HepG2 (cell line): Measurements from ENCODE around the gene KLHL7. TPM values are rescaled to one million over a fixed set of nuclear protein-coding genes. Genes with fewer than 3 reads are reported as not detected.

Experiments
- ATAC-seq: fragments of 200-7000 bp; cut with Tn5 transposase; 3 replicates; pipeline ENCODE4 v1.9.1; 2020; ENCODE audit warnings: mild to moderate bottlenecking, moderate library complexity
- BruUV-seq: library from RNA; stranded (reverse); fragments of 400-500 nt; replicated peaks from 2 replicates; lab custom pipeline; 2021; lab: Mats Ljungman, UMichigan
- CTCF ChIA-PET: fragments of 300-600 bp; formaldehyde crosslinking; extraction: SDS; loops from one replicate; lab custom pipeline; 2021; ENCODE audit warnings: low total read pairs, inconsistent platforms, low intra/inter-chr PET ratio; lab: Yijun Ruan, JAX
- POLR2A ChIA-PET: fragments of 350-600 bp; sonication (Branson Sonifier 250); formaldehyde crosslinking; loops from one replicate; lab custom pipeline; 2020; ENCODE audit warnings: antibody characterized with exemption, inconsistent platforms; lab: Yijun Ruan, JAX
- DNase-seq: peaks from one replicate; pipeline ENCODE4 v3.0.0-alpha.2; 2015; ENCODE audit warnings: low spot score
- FAIRE-seq: peaks from 3 replicates; lab custom pipeline; 2011; peaks lifted over from hg19 to GRCh38; lab: Jason Lieb, UNC
- H2AFZ ChIP-seq: one replicate; pipeline ENCODE4 v1.6.1; 2011; ENCODE audit warnings: low read length, inconsistent platforms
- H3K27ac ChIP-seq: fragments of 300-600 bp; 3 replicates; pipeline ENCODE4 v1.8.0; 2011; ENCODE audit warnings: mixed run types, mild to moderate bottlenecking, mixed read lengths, low read length, inconsistent platforms; ENCODE audit not compliant: insufficient read depth; ENCODE audit errors: extremely low read length
- H3K27me3 ChIP-seq, 2 experiments: fragments of 200-600 bp in 1 of 2; 2 replicates in 1 of 2; 3 replicates in 1 of 2; pipeline versions ENCODE4 v1.6.0 to v1.8.0; 2011; ENCODE audit warnings: low read length in 2 of 2, mild to moderate bottlenecking in 2 of 2, moderate library complexity in 2 of 2, inconsistent platforms in 1 of 2; ENCODE audit not compliant: insufficient read depth in 2 of 2, control insufficient read depth in 1 of 2
- H3K36me3 ChIP-seq, 2 experiments: fragments of 200-600 bp in 1 of 2; replicated peaks in 1 of 2; 2 replicates in 1 of 2; 3 replicates in 1 of 2; pipeline versions ENCODE4 v1.5.1 to v1.8.0; 2011; ENCODE audit warnings: low read length in 2 of 2, inconsistent platforms in 1 of 2; ENCODE audit not compliant: insufficient read depth in 2 of 2, control insufficient read depth in 1 of 2
- H3K4me1 ChIP-seq: 2 replicates; pipeline ENCODE4 v1.5.1; 2012; ENCODE audit warnings: low read length, inconsistent platforms; ENCODE audit not compliant: insufficient read depth
- H3K4me2 ChIP-seq: 2 replicates; pipeline ENCODE4 v1.6.0; 2011; ENCODE audit warnings: low read depth, low read length, inconsistent platforms
- H3K4me3 ChIP-seq, 3 experiments: fragments of 200-600 bp in 1 of 3; sonication (generic), shearing (Covaris generic) in 1 of 3; replicated peaks in 1 of 3; 2 replicates each; pipeline ENCODE4 v1.5.1; 2011 to 2016; ENCODE audit warnings: low read length in 3 of 3, inconsistent platforms in 2 of 3, low read depth in 2 of 3, mild to moderate bottlenecking in 2 of 3, control low read depth in 1 of 3, mixed read lengths in 1 of 3; ENCODE audit not compliant: insufficient read depth in 1 of 3
- H3K79me2 ChIP-seq: one replicate; pipeline ENCODE4 v1.6.1; 2011; ENCODE audit warnings: low read length, inconsistent platforms; ENCODE audit not compliant: insufficient read depth
- H3K9ac ChIP-seq: 2 replicates; pipeline ENCODE4 v1.6.0; 2011; ENCODE audit warnings: mild to moderate bottlenecking, low read depth, low read length, inconsistent platforms; ENCODE audit not compliant: insufficient read depth
- H3K9me3 ChIP-seq: 2 replicates; pipeline ENCODE4 v1.5.1; 2012; ENCODE audit warnings: mild to moderate bottlenecking, low read length
- H4K20me1 ChIP-seq: 2 replicates; pipeline ENCODE4 v1.6.0; 2011; ENCODE audit warnings: inconsistent platforms, mild to moderate bottlenecking, low read length, moderate library complexity; ENCODE audit not compliant: insufficient read depth
- ARID2 ChIP-seq: sonication (generic); formaldehyde crosslinking; IDR thresholded peaks from 2 replicates; pipeline ENCODE4 v1.8.1; 2022; ENCODE audit warnings: mild to moderate bottlenecking, missing genetic modification reagents, borderline replicate concordance
- CBFB ChIP-seq: sonication (generic); formaldehyde crosslinking; IDR thresholded peaks from 2 replicates; pipeline ENCODE4 v1.4.0; 2020; ENCODE audit warnings: missing genetic modification reagents
- GLI4 ChIP-seq: sonication (generic); formaldehyde crosslinking; IDR thresholded peaks from 2 replicates; pipeline ENCODE4 v1.5.1; 2020; ENCODE audit warnings: missing genetic modification reagents, mild to moderate bottlenecking, moderate library complexity, borderline replicate concordance
- JUND ChIP-seq: sonication (generic); formaldehyde crosslinking; IDR thresholded peaks from 2 replicates; pipeline ENCODE4 v1.8.0; 2022; ENCODE audit warnings: mild to moderate bottlenecking, missing genetic modification reagents
- KDM6A ChIP-seq: IDR thresholded peaks from 2 replicates; pipeline ENCODE4 v1.6.1; 2016; ENCODE audit warnings: low read depth
- NFE2 ChIP-seq: sonication (generic); formaldehyde crosslinking; IDR thresholded peaks from 2 replicates; pipeline ENCODE4 v1.4.0; 2020; ENCODE audit warnings: missing genetic modification reagents
- NR1H2 ChIP-seq: sonication (generic); formaldehyde crosslinking; IDR thresholded peaks from 2 replicates; pipeline ENCODE4 v1.8.1; 2022; ENCODE audit warnings: low read depth, missing genetic modification reagents, borderline replicate concordance
- POLR2AphosphoS5 ChIP-seq: IDR thresholded peaks from 2 replicates; pipeline ENCODE4 v1.6.1; 2012; ENCODE audit warnings: low read depth, low read length
- RAD51 ChIP-seq: fragments of 450-650 bp; IDR thresholded peaks from 2 replicates; pipeline ENCODE4 v1.6.1; 2016; ENCODE audit warnings: borderline replicate concordance
- SNAPC2 ChIP-seq: sonication (generic); formaldehyde crosslinking; IDR thresholded peaks from 2 replicates; pipeline ENCODE4 v1.8.1; 2022; ENCODE audit warnings: mild to moderate bottlenecking, missing genetic modification reagents
- ZBTB20 ChIP-seq: sonication (generic); formaldehyde crosslinking; IDR thresholded peaks from 2 replicates; pipeline ENCODE4 v1.8.1; 2023; ENCODE audit warnings: missing genetic modification reagents, low read depth, mild to moderate bottlenecking, borderline replicate concordance
- ZNF12 ChIP-seq: sonication (generic); formaldehyde crosslinking; IDR thresholded peaks from 2 replicates; pipeline ENCODE4 v1.5.0; 2020; ENCODE audit warnings: missing genetic modification reagents
- ZNF33A ChIP-seq: sonication (generic); formaldehyde crosslinking; IDR thresholded peaks from 2 replicates; pipeline ENCODE4 v1.5.1; 2020; ENCODE audit warnings: missing genetic modification reagents, mild to moderate bottlenecking, moderate library complexity, borderline replicate concordance
- WGBS: methylation state at CpG from one replicate; pipeline ENCODE4 v1.1.6; 2017; ENCODE audit warnings: low lambda C conversion rate; 5-methylcytosine and 5-hydroxymethylcytosine counted together
- in situ Hi-C: cut with HindIII; loops from 2 replicates; pipeline ENCODE4 v1.10.0; 2017; ENCODE audit warnings: low pct_unique_long_range_greater_than_20kb; ENCODE audit not compliant: extremely low pct_ligation_motif_present
- intact Hi-C: fragments of 100-400 bp; cut with micrococcal nuclease; formaldehyde crosslinking; loops from one replicate; pipeline ENCODE4 v1.10.0; 2022; ENCODE audit not compliant: unreplicated experiment
- polyA plus RNA-seq, 8 experiments: library from polyadenylated mRNA; depleted of rRNA in 3 of 8; stranded (reverse) in 7 of 8; unstranded in 1 of 8; fragments of >200 nt; fragmentation: Illumina TruSeq in 4 of 8; extraction: Trizol in 4 of 8; gene quantifications; 2 replicates each; pipeline versions ENCODE4 v1.2.1 to v1.2.3, GENCODE V29; 2011 to 2016; ENCODE audit warnings: low read depth in 4 of 8, missing spikeins in 1 of 8, mixed read lengths in 1 of 8; ENCODE audit not compliant: insufficient read depth in 1 of 8
- total RNA-seq, 5 experiments: library from RNA; depleted of rRNA; stranded (reverse); fragments of >200 nt; fragmentation: Illumina TruSeq; extraction: Trizol; gene quantifications; 2 replicates each; pipeline ENCODE4 v1.2.3, GENCODE V29; 2016; ENCODE audit warnings: low read depth in 1 of 5
- TF ChIP-seq, protein P1 (sequence below): sonication (generic); formaldehyde crosslinking; IDR thresholded peaks from 2 replicates; pipeline ENCODE4 v1.5.1; 2020; ENCODE audit warnings: missing genetic modification reagents, mild to moderate bottlenecking, borderline replicate concordance
- TF ChIP-seq, protein P2 (sequence below): sonication (generic); formaldehyde crosslinking; IDR thresholded peaks from 2 replicates; pipeline ENCODE4 v1.4.0; 2020; ENCODE audit warnings: mild to moderate bottlenecking, missing genetic modification reagents
- TF ChIP-seq, protein P3 (sequence below): sonication (generic); formaldehyde crosslinking; IDR thresholded peaks from 2 replicates; pipeline ENCODE4 v1.5.0; 2020; ENCODE audit warnings: mild to moderate bottlenecking, missing genetic modification reagents, borderline replicate concordance

The KLHL7 gene
- total and polyA plus RNA-seq, 2 of the 13 experiments (the other 11 are each of a cell fraction or from before 2014, with no cell fraction given): 16.2 to 34.4 TPM

DNA sequence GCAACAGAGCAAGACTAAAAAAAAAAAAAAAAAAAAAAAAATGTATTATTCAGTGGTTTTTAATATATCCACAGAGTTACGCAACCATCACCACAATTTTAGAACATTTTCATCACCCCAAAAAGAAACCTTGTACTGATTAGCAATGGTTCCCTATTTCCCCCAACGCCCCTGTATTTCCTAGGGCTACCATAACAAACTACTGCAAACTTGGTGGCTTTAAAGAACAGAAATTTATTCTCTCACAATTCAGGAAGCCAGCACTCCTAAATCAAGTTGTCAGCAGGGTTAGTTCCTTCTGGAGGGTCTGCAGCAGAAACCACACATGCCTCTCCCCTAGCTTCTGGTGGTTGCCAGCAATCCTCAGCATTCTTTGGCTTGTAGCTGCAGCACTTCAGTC lies 70.4 kb downstream of the KLHL7 start:
- Histone ChIP-seq H3K79me2 (no peaks in the 10 kb centered on the region), H2AFZ (no peak overlapping the region), H3K27ac (no peak overlapping the region)
- FAIRE-seq: no peak
- no peak for DNase-seq
- ATAC-seq: no peak
- CTCF ChIA-PET: no interaction called here
- TF ChIP-seq CBFB (CRISPR knock-in tag): no peak
- no peak for TF ChIP-seq ZNF33A (CRISPR knock-in tag)
- TF ChIP-seq, protein P1, sequence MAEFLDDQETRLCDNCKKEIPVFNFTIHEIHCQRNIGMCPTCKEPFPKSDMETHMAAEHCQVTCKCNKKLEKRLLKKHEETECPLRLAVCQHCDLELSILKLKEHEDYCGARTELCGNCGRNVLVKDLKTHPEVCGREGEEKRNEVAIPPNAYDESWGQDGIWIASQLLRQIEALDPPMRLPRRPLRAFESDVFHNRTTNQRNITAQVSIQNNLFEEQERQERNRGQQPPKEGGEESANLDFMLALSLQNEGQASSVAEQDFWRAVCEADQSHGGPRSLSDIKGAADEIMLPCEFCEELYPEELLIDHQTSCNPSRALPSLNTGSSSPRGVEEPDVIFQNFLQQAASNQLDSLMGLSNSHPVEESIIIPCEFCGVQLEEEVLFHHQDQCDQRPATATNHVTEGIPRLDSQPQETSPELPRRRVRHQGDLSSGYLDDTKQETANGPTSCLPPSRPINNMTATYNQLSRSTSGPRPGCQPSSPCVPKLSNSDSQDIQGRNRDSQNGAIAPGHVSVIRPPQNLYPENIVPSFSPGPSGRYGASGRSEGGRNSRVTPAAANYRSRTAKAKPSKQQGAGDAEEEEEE: no peak
- TF ChIP-seq GLI4 (CRISPR knock-in tag): no peak
- no peak for TF ChIP-seq ZNF12 (CRISPR knock-in tag)
- TF ChIP-seq, protein P2, sequence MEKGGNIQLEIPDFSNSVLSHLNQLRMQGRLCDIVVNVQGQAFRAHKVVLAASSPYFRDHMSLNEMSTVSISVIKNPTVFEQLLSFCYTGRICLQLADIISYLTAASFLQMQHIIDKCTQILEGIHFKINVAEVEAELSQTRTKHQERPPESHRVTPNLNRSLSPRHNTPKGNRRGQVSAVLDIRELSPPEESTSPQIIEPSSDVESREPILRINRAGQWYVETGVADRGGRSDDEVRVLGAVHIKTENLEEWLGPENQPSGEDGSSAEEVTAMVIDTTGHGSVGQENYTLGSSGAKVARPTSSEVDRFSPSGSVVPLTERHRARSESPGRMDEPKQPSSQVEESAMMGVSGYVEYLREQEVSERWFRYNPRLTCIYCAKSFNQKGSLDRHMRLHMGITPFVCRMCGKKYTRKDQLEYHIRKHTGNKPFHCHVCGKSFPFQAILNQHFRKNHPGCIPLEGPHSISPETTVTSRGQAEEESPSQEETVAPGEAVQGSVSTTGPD (CRISPR knock-in tag): no peak
- TF ChIP-seq NFE2 (CRISPR knock-in tag): no peak
- no peak for TF ChIP-seq KDM6A (CRISPR knock-in tag)
- TF ChIP-seq ZBTB20: no peak
- TF ChIP-seq, protein P3, sequence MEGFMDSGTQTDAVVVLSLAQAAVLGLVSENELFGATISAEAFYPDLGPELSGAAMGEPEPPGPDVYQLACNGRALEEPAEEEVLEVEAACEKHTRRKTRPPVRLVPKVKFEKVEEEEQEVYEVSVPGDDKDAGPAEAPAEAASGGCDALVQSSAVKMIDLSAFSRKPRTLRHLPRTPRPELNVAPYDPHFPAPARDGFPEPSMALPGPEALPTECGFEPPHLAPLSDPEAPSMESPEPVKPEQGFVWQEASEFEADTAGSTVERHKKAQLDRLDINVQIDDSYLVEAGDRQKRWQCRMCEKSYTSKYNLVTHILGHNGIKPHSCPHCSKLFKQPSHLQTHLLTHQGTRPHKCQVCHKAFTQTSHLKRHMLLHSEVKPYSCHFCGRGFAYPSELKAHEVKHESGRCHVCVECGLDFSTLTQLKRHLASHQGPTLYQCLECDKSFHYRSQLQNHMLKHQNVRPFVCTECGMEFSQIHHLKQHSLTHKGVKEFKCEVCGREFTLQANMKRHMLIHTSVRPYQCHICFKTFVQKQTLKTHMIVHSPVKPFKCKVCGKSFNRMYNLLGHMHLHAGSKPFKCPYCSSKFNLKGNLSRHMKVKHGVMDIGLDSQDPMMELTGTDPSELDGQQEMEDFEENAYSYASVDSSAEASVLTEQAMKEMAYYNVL (CRISPR knock-in tag): no peak
- no peak for TF ChIP-seq SNAPC2 (CRISPR knock-in tag)
- no peak for TF ChIP-seq POLR2AphosphoS5
- TF ChIP-seq JUND: no peak
- TF ChIP-seq RAD51: no peak
- no peak for TF ChIP-seq NR1H2 (CRISPR knock-in tag)
- TF ChIP-seq ARID2 (CRISPR knock-in tag): no peak
- TF ChIP-seq, all 625 proteins: peak for 0
- POLR2A ChIA-PET: no interaction called here
- Histone ChIP-seq H3K9ac (no peak overlapping the region), H3K9me3 (no peaks in the 10 kb centered on the region), H3K27me3 (no peaks in the 10 kb centered on the region), H4K20me1 (no peaks in the 10 kb centered on the region), H3K4me1 (peaks cover 5% of the 10 kb centered on the region), H3K4me3 (no peak overlapping the region), H3K36me3 (peaks cover 0 to 2% of the 10 kb centered on the region in 2 experiments; a peak in 2 of 5 replicates), H3K4me2 (no peak overlapping the region)
- in situ Hi-C loops: no loop called here
- intact Hi-C loops: no loop called here
- 97% methylated on average over 2 of the region's 2 CpGs for WGBS
- BruUV-seq: no TSS peak
